ENCODE data around the gene P2RX6.

Gene P2RX6

GRCh38 chr22:21064917-21065864 is 50.2 kb downstream of the P2RX6 start:
- CTCF ChIA-PET = interaction anchor here (1.2 kb wide), 2 partner anchors 37 to 38 kb away, joined by 3 read pairs; no protein-coding TSS in a partner anchor
- POLR2A ChIA-PET = no interaction called here

GRCh38 chr22:21067075-21067900 is 52.3 kb downstream of the P2RX6 start:
- no peak for TF ChIP-seq CTCF (IDR thresholded peaks at IDR 0.05; ENCODE audit: control extremely low read depth, extremely low read depth, low read depth, missing control alignments)
- no peak for DNase-seq (ENCODE audit: extremely low spot score)
- CTCF ChIA-PET = interaction anchor here (1.4 kb wide), 1 partner anchor 35 kb away, joined by 5 read pairs; no protein-coding TSS in a partner anchor
- POLR2A ChIA-PET = no interaction called here

More at GRCh38 chr22:21064917-21065864, 50.2 kb downstream of the P2RX6 start:
- TF ChIP-seq CTCF (IDR thresholded peaks at IDR 0.05; ENCODE audit: control extremely low read depth, extremely low read depth, low read depth, missing control alignments) = no peak
- no peak for DNase-seq (ENCODE audit: extremely low spot score)

GRCh38 chr22:21067901-21068680 is 53.1 kb downstream of the P2RX6 start:
- DNase-seq (ENCODE audit: extremely low spot score) = no peak
- ChIA-PET POLR2A (no interaction called here), CTCF (no interaction called here)
- TF ChIP-seq CTCF (IDR thresholded peaks at IDR 0.05; ENCODE audit: control extremely low read depth, extremely low read depth, low read depth, missing control alignments) = no peak

- CTCF ChIA-PET = no interaction called here
- POLR2A ChIA-PET = no interaction called here
- no peak for DNase-seq (ENCODE audit: extremely low spot score)
- no peak for TF ChIP-seq CTCF (IDR thresholded peaks at IDR 0.05; ENCODE audit: control extremely low read depth, extremely low read depth, low read depth, missing control alignments)
Observed at GRCh38 chr22:21068681-21069276, 53.8 kb downstream of the P2RX6 start.

GRCh38 chr22:21069375-21069774 is 54.4 kb downstream of the P2RX6 start:
- ChIA-PET POLR2A (no interaction called here), CTCF (interaction anchor here (1.2 kb wide), 1 partner anchor 32 kb away, joined by 4 read pairs; no protein-coding TSS in a partner anchor)
- TF ChIP-seq CTCF (IDR thresholded peaks at IDR 0.05; ENCODE audit: control extremely low read depth, extremely low read depth, low read depth, missing control alignments) = no peak
- no peak for DNase-seq (ENCODE audit: extremely low spot score)

All from GM10248 (cell line).